ENCODE results near the gene SPAG6.

GRCh38 chr10:22356324-22356873 is 11.1 kb downstream of the SPAG6 start:
- TF ChIP-seq ARID3A (IDR thresholded peaks at IDR 0.05; ENCODE audit: borderline replicate concordance, low read depth, low read length) (no peak), EZH2 (IDR thresholded peaks at IDR 0.05; ENCODE audit: borderline replicate concordance, low read depth, low read length) (no peak), MYNN (IDR thresholded peaks at IDR 0.05) (no peak), MYNN (CRISPR knock-in tag; IDR thresholded peaks at IDR 0.05) (no peak), EP300 (IDR thresholded peaks at IDR 0.05; ENCODE audit: low read length) (no peak), THAP7 (CRISPR knock-in tag; IDR thresholded peaks at IDR 0.05) (no peak)
